ENCODE data around the gene RNU5D-1. TPM values are rescaled to one million over a fixed set of nuclear protein-coding genes. Genes with fewer than 3 reads are reported as not detected.
"Not testable (repeated sequence)": the region's sequence is repeated elsewhere in the genome, so short reads cannot be mapped to it uniquely, and the experiment has no call there.

Gene RNU5D-1
- total RNA-seq, 1 donor from 2014 or later: not detected

GRCh38 chr1:44757420-44757819, 26.4 kb upstream of the RNU5D-1 start:
- no peak for TF ChIP-seq CTCF (IDR thresholded peaks at IDR 0.05; ENCODE audit: insufficient read depth, low read length, poor library complexity, severe bottlenecking)
- Histone ChIP-seq H3K27me3 (ENCODE audit: control insufficient read depth, insufficient read depth, low read length) (no peaks in the 10 kb centered on the region), H3K4me3 (ENCODE audit: low read depth, low read length) (no peak overlapping the region), H3K36me3 (ENCODE audit: control insufficient read depth, insufficient read depth, low read length) (peaks cover 4% of the 10 kb centered on the region)
- DNase-seq (ENCODE audit: low read depth): no peak

GRCh38 chr1:44747878-44748277, 16.9 kb upstream of the RNU5D-1 start:
- H3K4me3 ChIP-seq (ENCODE audit: low read depth, low read length): no peak overlapping the region
- DNase-seq (ENCODE audit: low read depth): no peak
- H3K36me3 ChIP-seq (ENCODE audit: control insufficient read depth, insufficient read depth, low read length): peaks cover 1% of the 10 kb centered on the region
- no peaks in the 10 kb centered on the region for H3K27me3 ChIP-seq (ENCODE audit: control insufficient read depth, insufficient read depth, low read length)
- no peak for TF ChIP-seq CTCF (IDR thresholded peaks at IDR 0.05; ENCODE audit: insufficient read depth, low read length, poor library complexity, severe bottlenecking)

DNA sequence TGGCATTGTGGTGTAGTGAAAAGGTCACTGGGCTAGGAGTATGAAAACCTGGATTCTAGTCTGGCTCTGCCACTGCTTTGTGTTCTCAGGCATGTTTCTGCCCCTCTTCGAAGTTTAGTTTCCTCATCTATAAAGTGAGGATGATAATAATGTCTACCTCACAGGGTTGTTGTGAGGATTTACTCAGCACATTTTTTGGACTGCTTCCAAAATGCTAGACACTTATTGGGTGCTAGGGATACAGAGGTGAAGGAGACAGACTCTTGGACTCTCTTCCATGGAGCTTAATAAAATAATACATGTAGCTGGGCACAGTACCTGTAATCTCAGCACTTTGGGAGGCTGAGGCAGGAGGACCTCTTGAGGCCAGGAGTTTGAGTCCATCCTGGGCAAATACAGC, 12.2 kb upstream of the RNU5D-1 start:
- no peaks in the 10 kb centered on the region for H3K27me3 ChIP-seq (ENCODE audit: control insufficient read depth, insufficient read depth, low read length)
- no peak overlapping the region for H3K4me3 ChIP-seq (ENCODE audit: low read depth, low read length)
- no peak for TF ChIP-seq CTCF (IDR thresholded peaks at IDR 0.05; ENCODE audit: insufficient read depth, low read length, poor library complexity, severe bottlenecking)
- no peak for DNase-seq (ENCODE audit: low read depth)
- H3K36me3 ChIP-seq (ENCODE audit: control insufficient read depth, insufficient read depth, low read length): peaks cover 1% of the 10 kb centered on the region

- no peaks in the 10 kb centered on the region for H3K36me3 ChIP-seq (ENCODE audit: control insufficient read depth, insufficient read depth, low read length)
- H3K27me3 ChIP-seq (ENCODE audit: control insufficient read depth, insufficient read depth, low read length): no peaks in the 10 kb centered on the region
- DNase-seq (ENCODE audit: low read depth): no peak
- peak overlapping the region; percentile 48 for H3K4me3 ChIP-seq (ENCODE audit: low read depth, low read length)
- TF ChIP-seq CTCF (IDR thresholded peaks at IDR 0.05; ENCODE audit: insufficient read depth, low read length, poor library complexity, severe bottlenecking): no peak
Measured at GRCh38 chr1:44740179-44740617, 9.2 kb upstream of the RNU5D-1 start.

DNA sequence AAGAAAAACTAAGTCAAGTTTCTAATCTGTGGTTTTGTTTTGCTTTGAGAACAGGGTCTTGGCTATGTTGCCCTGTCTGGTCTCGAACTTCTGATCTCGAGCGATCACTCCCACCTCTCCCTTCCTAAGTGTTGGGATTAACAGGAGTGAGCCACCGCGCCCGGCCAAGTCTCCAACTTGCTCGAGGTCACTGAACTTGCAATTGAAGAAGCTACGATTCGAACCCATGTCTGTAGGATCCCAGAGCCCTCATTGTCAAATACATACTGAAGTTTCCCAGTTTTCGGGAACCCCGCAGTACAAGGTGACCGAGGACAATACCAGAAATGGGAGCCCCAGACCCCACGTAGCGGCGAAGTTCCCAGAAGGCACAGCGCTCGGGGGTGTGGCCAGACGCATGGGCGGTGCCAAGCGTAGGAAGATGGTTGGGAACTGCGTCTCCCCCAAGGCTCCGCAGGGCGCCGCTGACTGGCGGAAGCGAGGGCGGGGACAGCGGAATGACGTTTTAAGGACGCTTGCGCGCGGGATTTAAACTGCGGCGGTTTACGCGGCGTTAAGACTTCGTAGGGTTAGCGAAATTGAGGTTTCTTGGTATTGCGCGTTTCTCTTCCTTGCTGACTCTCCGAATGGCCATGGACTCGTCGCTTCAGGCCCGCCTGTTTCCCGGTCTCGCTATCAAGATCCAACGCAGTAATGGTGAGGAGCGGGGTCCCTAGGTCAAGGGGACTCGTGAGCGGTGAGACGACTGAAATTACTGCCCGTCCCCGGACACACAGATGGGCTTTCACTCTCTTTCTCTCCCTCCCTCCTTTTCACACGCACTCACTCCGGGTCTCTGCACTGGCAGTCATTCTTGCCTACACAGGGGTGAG, 8.6 kb upstream of the RNU5D-1 start, which contains the start of gene KIF2C:
Gene KIF2C (plus strand): TSS at position 531 of the 872 bp plus-strand sequence. CDS start 96 bp downstream, at position 627.
- Histone ChIP-seq H3K36me3 (ENCODE audit: control insufficient read depth, insufficient read depth, low read length) (no peaks in the 10 kb centered on the region), H3K27me3 (ENCODE audit: control insufficient read depth, insufficient read depth, low read length) (no peaks in the 10 kb centered on the region), H3K4me3 (ENCODE audit: low read depth, low read length) (peak within 1 kb of the TSS; percentile 48)
- TF ChIP-seq CTCF (IDR thresholded peaks at IDR 0.05; ENCODE audit: insufficient read depth, low read length, poor library complexity, severe bottlenecking): no peak
- peak; percentile 90 for DNase-seq (ENCODE audit: low read depth)

DNA sequence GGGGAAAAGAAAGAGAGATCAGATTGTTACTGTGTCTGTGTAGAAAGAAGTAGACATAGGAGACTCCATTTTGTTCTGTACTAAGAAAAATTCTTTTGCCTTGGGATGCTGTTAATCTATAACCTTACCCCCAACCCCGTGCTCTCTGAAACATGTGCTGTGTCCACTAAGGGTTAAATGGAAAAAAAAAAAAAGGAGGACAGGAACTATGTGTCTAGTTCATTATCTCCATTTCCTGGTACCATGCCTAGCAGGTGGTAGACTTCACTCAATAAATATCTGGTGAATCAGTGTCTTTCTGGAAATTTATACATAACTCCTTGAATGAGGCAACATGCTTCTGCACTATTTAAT, 8.0 kb upstream of the RNU5D-1 start:
- H3K36me3 ChIP-seq (ENCODE audit: control insufficient read depth, insufficient read depth, low read length); H3K27me3 ChIP-seq (ENCODE audit: control insufficient read depth, insufficient read depth, low read length); DNase-seq (ENCODE audit: low read depth): not testable (repeated sequence)
- peak overlapping the region; percentile 48 for H3K4me3 ChIP-seq (ENCODE audit: low read depth, low read length)

Measured in kidney epithelial cell (primary cell).